ENCODE results near the gene LDLRAD4.

Gene LDLRAD4

GRCh38 chr18:13568443-13569392 lies 350.2 kb downstream of the LDLRAD4 start:
- DNase-seq (ENCODE audit: low read depth in 3 of 3): no peak

GRCh38 chr18:13570216-13570615 lies 351.7 kb downstream of the LDLRAD4 start:
- DNase-seq (ENCODE audit: low read depth in 3 of 3): no peak

GRCh38 chr18:13570856-13571495 lies 352.4 kb downstream of the LDLRAD4 start:
- no peak for DNase-seq (ENCODE audit: low read depth in 3 of 3)

GRCh38 chr18:13572148-13572547 lies 353.6 kb downstream of the LDLRAD4 start:
- DNase-seq (ENCODE audit: low read depth in 3 of 3): no peak

- DNase-seq (ENCODE audit: low read depth in 3 of 3): no peak
These were observed 354.2 kb downstream of the LDLRAD4 start for GRCh38 chr18:13572721-13573120.

- DNase-seq (ENCODE audit: low read depth in 3 of 3): no peak
These were observed 355.2 kb downstream of the LDLRAD4 start for GRCh38 chr18:13573750-13574149.

GRCh38 chr18:13574355-13574754 lies 355.8 kb downstream of the LDLRAD4 start:
- DNase-seq (ENCODE audit: low read depth in 3 of 3): no peak

GRCh38 chr18:13574761-13575160 lies 356.2 kb downstream of the LDLRAD4 start:
- no peak for DNase-seq (ENCODE audit: low read depth in 3 of 3)

GRCh38 chr18:13576598-13576997 lies 358.0 kb downstream of the LDLRAD4 start:
- DNase-seq (ENCODE audit: low read depth in 3 of 3): no peak

- DNase-seq (ENCODE audit: low read depth in 3 of 3): no peak
These were observed 358.6 kb downstream of the LDLRAD4 start for GRCh38 chr18:13577091-13577697.

GRCh38 chr18:13577781-13578180 lies 359.2 kb downstream of the LDLRAD4 start:
- DNase-seq (ENCODE audit: low read depth in 3 of 3): no peak

- DNase-seq (ENCODE audit: low read depth in 3 of 3): no peak
These were observed 359.8 kb downstream of the LDLRAD4 start for GRCh38 chr18:13578400-13578799.

- DNase-seq (ENCODE audit: low read depth in 3 of 3): no peak
These were observed 361.3 kb downstream of the LDLRAD4 start for GRCh38 chr18:13579874-13580273.

- no peak for DNase-seq (ENCODE audit: low read depth in 3 of 3)
These were observed 361.8 kb downstream of the LDLRAD4 start for GRCh38 chr18:13580351-13580750.

- DNase-seq (ENCODE audit: low read depth in 3 of 3): no peak
These were observed 362.4 kb downstream of the LDLRAD4 start for GRCh38 chr18:13580991-13581390.

- DNase-seq (ENCODE audit: low read depth in 3 of 3): no peak
These were observed 363.1 kb downstream of the LDLRAD4 start for GRCh38 chr18:13581496-13582177.

GRCh38 chr18:13582178-13582670 lies 363.7 kb downstream of the LDLRAD4 start:
- DNase-seq (ENCODE audit: low read depth in 3 of 3): no peak

- DNase-seq (ENCODE audit: low read depth in 3 of 3): no peak
These were observed 365.3 kb downstream of the LDLRAD4 start for GRCh38 chr18:13583576-13584550.

- no peak for DNase-seq (ENCODE audit: low read depth in 3 of 3)
These were observed 366.3 kb downstream of the LDLRAD4 start for GRCh38 chr18:13584825-13585224.

- no peak for DNase-seq (ENCODE audit: low read depth in 3 of 3)
These were observed 367.0 kb downstream of the LDLRAD4 start for GRCh38 chr18:13585379-13586153.
